Progenitor cell of endocrine pancreas (in vitro differentiated cells): ENCODE results near the gene PIP5K1B. TPM values are rescaled to one million over a fixed set of nuclear protein-coding genes. Genes with fewer than 3 reads are reported as not detected.

Experiments
- DNase-seq: peaks from one replicate; pipeline ENCODE4 v3.0.0; 2021; ENCODE audit warnings: low spot score; ENCODE audit not compliant: unreplicated experiment
- H3K27ac Mint-ChIP-seq: 2 replicates; pipeline ENCODE4 v1.8.0; 2021; ENCODE audit warnings: mild to moderate bottlenecking, moderate library complexity, mixed read lengths
- H3K27me3 Mint-ChIP-seq: 2 replicates; pipeline ENCODE4 v1.8.0; 2021; ENCODE audit warnings: mixed read lengths
- H3K36me3 Mint-ChIP-seq: 2 replicates; pipeline ENCODE4 v1.8.0; 2022; ENCODE audit warnings: mixed read lengths; ENCODE audit not compliant: insufficient read depth
- H3K4me1 Mint-ChIP-seq: 2 replicates; pipeline ENCODE4 v1.8.0; 2021; ENCODE audit warnings: low read depth, mixed read lengths
- H3K4me3 Mint-ChIP-seq: 2 replicates; pipeline ENCODE4 v1.8.0; 2021; ENCODE audit warnings: low read depth, mild to moderate bottlenecking, moderate library complexity, mixed read lengths
- H3K9me3 Mint-ChIP-seq: 2 replicates; pipeline ENCODE4 v1.8.0; 2021; ENCODE audit warnings: low read depth, mixed read lengths
- CTCF ChIP-seq: fragments of 200-600 bp; sonication (generic); IDR thresholded peaks from one replicate; pipeline ENCODE4 v1.5.0; 2021; ENCODE audit warnings: antibody characterized with exemption, mild to moderate bottlenecking; ENCODE audit not compliant: unreplicated experiment
- total RNA-seq: library from RNA; stranded (reverse); gene quantifications from 2 replicates; pipeline ENCODE4 v1.2.1, GENCODE V29; 2021

The PIP5K1B gene
- total RNA-seq, 1 donor from 2014 or later = 1.5 TPM

GRCh38 chr9:68999393-69000105 lies 294.5 kb downstream of the PIP5K1B start:
- Mint-ChIP-seq H3K36me3 (no peaks in the 10 kb centered on the region), H3K4me3 (no peak overlapping the region), H3K9me3 (no peaks in the 10 kb centered on the region), H3K27ac (no peak overlapping the region), H3K27me3 (peaks cover 9% of the 10 kb centered on the region), H3K4me1 (peaks cover 2% of the 10 kb centered on the region)
- TF ChIP-seq CTCF = peak; percentile 82
- DNase-seq = peak; percentile 46

- DNase-seq = no peak
- no peak overlapping the region for H3K27ac Mint-ChIP-seq
These were observed 296.9 kb downstream of the PIP5K1B start for GRCh38 chr9:69001921-69002320.

GRCh38 chr9:69003051-69003450 lies 298.0 kb downstream of the PIP5K1B start:
- Mint-ChIP-seq H3K27ac (no peak overlapping the region), H3K9me3 (no peaks in the 10 kb centered on the region), H3K36me3 (no peaks in the 10 kb centered on the region), H3K4me3 (no peak overlapping the region), H3K27me3 (peaks cover 3% of the 10 kb centered on the region), H3K4me1 (peaks cover 2% of the 10 kb centered on the region)
- DNase-seq = no peak
- TF ChIP-seq CTCF = no peak

More at GRCh38 chr9:69001921-69002320, 296.9 kb downstream of the PIP5K1B start:
- no peak for TF ChIP-seq CTCF
- Mint-ChIP-seq H3K4me1 (peaks cover 2% of the 10 kb centered on the region), H3K9me3 (no peaks in the 10 kb centered on the region), H3K4me3 (no peak overlapping the region), H3K36me3 (no peaks in the 10 kb centered on the region), H3K27me3 (peaks cover 8% of the 10 kb centered on the region)

GRCh38 chr9:69004836-69005235 lies 299.8 kb downstream of the PIP5K1B start:
- no peaks in the 10 kb centered on the region for H3K9me3 Mint-ChIP-seq
- DNase-seq = no peak
- TF ChIP-seq CTCF = no peak
- peaks cover 3% of the 10 kb centered on the region for H3K27me3 Mint-ChIP-seq
- H3K36me3 Mint-ChIP-seq = no peaks in the 10 kb centered on the region
- H3K4me1 Mint-ChIP-seq = no peaks in the 10 kb centered on the region
- no peak overlapping the region for H3K4me3 Mint-ChIP-seq
- H3K27ac Mint-ChIP-seq = no peak overlapping the region

- peaks cover 3% of the 10 kb centered on the region for H3K9me3 Mint-ChIP-seq
- DNase-seq = no peak
These were observed 304.7 kb downstream of the PIP5K1B start for GRCh38 chr9:69009708-69010107.

More at GRCh38 chr9:69009708-69010107, 304.7 kb downstream of the PIP5K1B start:
- Mint-ChIP-seq H3K27ac (no peak overlapping the region), H3K4me3 (no peak overlapping the region), H3K27me3 (no peaks in the 10 kb centered on the region), H3K36me3 (no peaks in the 10 kb centered on the region), H3K4me1 (no peaks in the 10 kb centered on the region)
- TF ChIP-seq CTCF = no peak
